SW 1271 (cell line): Measurements from ENCODE around the gene HIBADH.

Source experiments
- DNase-seq, 2 experiments: peaks; one replicate each; lab custom pipeline; 2025; lab: John Stamatoyannopoulos, UW

HIBADH gene

GRCh38 chr7:27491534-27491933, 171.1 kb downstream of the HIBADH start:
- no peak for DNase-seq

GRCh38 chr7:27487509-27487908, 175.2 kb downstream of the HIBADH start:
- DNase-seq, result no peak

GRCh38 chr7:27484451-27484850, 178.2 kb downstream of the HIBADH start:
- DNase-seq, result no peak

- DNase-seq, result no peak
Measured at GRCh38 chr7:27482219-27482618, 180.5 kb downstream of the HIBADH start.

GRCh38 chr7:27478556-27478955, 184.1 kb downstream of the HIBADH start:
- no peak for DNase-seq

GRCh38 chr7:27478084-27478483, 184.6 kb downstream of the HIBADH start:
- no peak for DNase-seq

GRCh38 chr7:27476493-27476892, 186.2 kb downstream of the HIBADH start:
- no peak for DNase-seq
